ENCODE data around the gene RAB6B.

Gene RAB6B

DNA sequence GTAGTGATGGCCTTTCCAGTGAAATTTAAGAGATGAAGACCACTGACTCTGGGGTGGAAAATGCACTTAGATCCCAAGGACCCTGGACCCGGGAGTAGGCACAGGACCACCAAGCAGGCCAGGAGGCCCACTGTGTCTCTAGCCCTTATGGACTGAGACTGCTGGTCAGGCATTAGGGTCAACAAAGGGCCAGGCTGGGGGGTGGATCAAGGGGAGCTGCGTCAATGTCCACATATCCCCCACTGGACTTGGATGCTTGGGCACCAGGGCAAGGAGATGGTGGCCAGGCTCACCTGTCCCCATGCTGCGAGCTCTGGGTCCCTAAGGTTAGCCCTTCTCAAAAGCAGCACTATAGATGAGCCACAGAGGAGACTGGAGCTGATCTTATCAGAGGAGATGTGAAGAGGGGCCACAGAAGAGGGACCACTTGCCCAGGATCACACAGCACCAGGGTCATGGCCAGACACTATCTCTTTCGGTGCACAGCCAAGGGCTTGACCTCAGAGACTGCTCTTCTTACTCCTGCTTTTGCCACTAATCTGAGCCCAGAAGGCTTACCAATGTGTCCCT is 14.7 kb downstream of the RAB6B start:
- no peak for DNase-seq

GRCh38 chr3:133880287-133880686 is 15.4 kb downstream of the RAB6B start:
- DNase-seq = no peak

- no peak for DNase-seq
Measured at GRCh38 chr3:133878518-133878917, 17.2 kb downstream of the RAB6B start.

DNA sequence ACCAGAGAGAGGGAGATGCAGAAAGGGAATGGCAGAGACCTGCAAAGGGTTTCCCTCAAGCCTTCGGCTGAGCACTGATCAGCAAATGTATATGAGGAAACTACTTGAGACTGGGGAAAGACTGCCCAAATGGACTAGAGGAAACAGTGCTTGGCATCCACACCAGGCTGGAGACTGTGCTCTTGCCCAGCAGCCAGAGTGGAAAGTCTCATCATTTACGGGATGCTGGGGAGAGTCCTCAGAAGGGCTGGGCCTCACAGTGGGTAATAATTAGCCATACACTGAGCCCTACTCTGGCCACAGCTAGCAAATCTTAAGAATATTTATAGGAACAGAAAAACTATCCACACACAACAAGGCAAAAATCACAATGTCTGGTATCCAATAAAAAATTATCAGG is 18.5 kb downstream of the RAB6B start:
- no peak for DNase-seq

- DNase-seq = no peak
Measured at GRCh38 chr3:133874761-133875438, 20.8 kb downstream of the RAB6B start.

- no peak for DNase-seq
Measured at GRCh38 chr3:133874344-133874743, 21.3 kb downstream of the RAB6B start.

DNA sequence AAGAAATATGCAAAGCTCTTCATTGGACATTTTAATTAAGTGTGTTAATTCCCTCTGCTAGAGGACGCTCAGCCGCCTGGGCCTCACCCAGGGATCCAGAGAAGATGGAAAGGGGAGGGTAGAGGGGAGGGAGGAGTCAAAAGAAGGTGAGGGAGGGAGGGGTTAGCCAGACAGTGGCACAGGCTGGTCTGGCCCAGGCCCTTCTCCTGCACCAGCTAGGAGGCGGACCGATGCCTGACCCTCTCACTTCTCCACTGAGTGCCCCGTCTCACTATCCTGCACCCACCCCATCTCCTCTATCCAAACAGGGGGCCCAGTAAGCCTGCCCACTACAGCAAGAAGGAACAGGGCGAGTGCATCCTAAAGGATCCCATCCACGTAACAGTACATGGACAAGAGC is 22.9 kb downstream of the RAB6B start:
- DNase-seq = no peak

DNA sequence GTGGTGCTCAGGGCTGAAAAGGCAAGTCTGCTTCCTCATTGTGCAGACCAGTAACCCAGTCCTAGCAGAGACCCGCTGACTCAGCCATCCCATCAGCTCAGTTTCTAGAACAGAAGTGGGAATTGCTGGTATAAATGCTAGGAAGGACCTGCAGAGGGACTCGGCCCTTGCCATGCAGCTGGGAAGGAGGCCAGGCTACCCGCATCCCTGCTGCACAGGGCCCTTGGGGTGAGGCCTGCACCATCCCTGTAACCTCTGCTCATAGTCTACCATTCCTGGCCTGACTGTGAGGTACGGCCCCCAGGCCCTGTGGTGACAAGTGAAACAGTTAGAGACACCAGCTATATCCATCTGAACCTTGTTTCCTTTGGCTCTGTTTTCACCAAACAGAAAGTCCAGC is 23.5 kb downstream of the RAB6B start:
- DNase-seq = no peak

DNA sequence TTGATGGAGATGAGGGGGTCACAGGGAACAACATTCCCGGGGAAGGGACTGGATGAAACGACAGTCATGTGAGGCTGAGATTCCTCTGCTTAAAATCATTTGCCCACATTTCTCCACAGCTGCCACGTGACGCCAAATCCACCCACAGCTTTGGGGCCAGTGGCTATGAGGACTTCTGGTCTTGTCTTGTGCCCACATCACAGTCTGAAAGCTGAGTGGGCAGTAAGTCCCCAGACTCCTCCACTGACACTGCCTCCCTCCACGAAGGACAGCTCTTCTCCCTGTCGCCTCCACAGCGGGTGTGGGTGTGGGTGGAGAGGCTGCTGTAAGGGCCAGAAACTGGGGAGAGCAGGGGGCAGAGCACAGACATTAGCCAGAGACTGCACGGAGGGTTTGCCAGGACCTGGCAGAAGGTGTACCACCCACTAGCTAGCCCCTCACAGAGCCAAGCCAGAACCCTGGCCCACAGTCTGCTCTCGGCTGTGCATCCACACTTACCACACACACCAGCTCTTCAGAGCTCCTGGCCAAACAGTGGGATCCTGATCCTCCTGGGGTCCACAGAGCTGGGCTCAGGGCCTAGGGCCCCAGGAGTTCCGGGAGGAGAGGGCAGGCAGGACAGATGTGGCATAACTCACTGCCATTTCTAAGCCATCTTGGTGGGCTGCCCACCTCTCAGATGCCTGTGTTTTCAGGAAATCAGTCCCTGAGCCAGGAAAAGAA is 24.2 kb downstream of the RAB6B start:
- no peak for DNase-seq

- DNase-seq = no peak
Measured at GRCh38 chr3:133870822-133871221, 24.9 kb downstream of the RAB6B start.

GRCh38 chr3:133869586-133869985 is 26.1 kb downstream of the RAB6B start:
- DNase-seq = no peak

DNA sequence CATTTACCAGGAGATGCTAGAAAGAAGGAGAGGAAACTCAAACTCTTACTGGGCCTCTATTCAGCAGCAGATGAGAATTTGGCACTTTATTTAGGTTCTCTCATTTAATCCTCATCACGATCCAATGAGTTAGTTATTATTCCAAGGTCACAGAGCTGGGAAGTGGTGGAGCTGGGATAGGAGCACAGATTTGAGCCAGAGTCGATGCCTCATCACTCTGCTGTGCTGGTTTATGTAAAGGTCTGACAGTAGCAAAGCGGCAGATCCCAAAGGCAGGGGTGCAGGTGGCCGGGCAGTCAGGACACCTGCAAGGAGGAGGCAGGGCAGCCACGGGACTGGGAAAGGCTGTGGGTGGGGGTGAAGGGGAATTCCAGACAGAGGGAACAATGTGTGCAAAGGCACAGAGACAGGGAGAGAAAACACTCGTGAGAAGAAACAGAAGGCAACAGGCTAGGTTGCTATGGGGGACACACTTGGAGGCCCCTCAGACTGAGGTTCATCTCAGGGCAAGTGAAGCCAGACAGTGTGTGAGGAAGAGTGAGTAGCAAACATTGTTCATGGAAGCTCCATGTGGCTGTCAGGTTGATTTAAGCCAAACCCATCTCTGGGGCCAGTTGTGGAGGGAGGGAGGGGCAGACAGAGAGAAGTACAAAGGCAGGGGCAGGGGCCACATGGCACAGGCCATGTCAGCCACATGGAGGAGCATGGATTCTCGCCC is 26.8 kb downstream of the RAB6B start:
- DNase-seq = no peak

GRCh38 chr3:133868186-133868585 is 27.5 kb downstream of the RAB6B start:
- no peak for DNase-seq

- no peak for DNase-seq
Measured at GRCh38 chr3:133866141-133866540, 29.5 kb downstream of the RAB6B start.

DNA sequence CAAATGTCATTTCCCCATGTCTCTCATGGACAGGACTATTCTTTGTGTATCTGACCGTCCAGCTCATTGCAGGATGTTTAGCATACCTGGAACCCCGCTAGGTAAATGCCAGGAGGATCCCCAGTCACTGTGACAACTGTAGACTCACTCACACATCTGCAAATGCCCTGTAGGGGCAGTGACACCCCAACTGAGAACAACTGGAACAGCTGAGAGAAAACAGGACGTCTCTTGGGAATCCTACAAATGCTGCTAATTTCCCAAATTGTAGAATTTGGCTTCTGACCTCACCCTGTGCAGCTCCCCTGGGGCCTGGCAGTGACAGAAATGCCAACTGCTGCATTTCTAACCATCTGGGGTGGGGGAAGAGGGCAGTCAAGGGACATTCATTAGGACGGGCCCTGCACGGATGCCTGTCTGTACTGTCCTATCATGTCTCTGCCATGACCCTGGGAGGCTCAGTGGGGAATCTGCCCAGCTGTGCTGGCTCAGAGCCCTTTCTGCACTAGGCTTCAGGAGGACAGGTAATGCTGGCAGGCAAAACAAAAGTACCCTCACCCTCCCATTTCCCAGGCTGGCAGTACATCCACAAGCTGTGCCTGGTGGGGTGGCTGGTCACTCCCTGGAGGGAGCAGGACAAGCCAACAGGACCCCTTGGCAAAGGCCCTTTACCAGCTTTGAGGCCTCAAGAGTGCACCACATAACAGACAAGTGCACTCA is 30.4 kb downstream of the RAB6B start:
- no peak for DNase-seq

GRCh38 chr3:133864616-133865015 is 31.1 kb downstream of the RAB6B start:
- no peak for DNase-seq

DNA sequence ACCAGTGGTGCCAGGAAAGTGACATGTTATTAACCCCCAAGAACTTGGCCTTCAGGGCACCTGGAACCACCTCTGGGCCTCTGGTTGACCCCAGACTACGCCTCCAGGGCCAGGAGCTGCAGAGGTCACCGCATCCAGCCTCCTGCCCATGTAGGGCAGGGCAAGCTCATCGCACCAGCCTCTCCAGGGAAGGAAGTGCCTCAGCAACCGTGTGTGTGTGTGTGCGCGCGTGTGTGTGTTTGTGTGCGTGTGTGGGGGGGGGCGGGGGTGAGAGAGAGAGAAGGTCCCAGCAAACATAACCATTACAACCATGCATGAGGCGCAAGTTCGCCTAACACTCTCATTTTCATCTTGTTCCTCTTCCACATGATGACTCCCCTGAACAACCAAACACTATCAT is 31.8 kb downstream of the RAB6B start:
- DNase-seq = no peak

GRCh38 chr3:133862161-133862560 is 33.5 kb downstream of the RAB6B start:
- DNase-seq = no peak

GRCh38 chr3:133860519-133860918 is 35.2 kb downstream of the RAB6B start:
- DNase-seq = no peak

DNA sequence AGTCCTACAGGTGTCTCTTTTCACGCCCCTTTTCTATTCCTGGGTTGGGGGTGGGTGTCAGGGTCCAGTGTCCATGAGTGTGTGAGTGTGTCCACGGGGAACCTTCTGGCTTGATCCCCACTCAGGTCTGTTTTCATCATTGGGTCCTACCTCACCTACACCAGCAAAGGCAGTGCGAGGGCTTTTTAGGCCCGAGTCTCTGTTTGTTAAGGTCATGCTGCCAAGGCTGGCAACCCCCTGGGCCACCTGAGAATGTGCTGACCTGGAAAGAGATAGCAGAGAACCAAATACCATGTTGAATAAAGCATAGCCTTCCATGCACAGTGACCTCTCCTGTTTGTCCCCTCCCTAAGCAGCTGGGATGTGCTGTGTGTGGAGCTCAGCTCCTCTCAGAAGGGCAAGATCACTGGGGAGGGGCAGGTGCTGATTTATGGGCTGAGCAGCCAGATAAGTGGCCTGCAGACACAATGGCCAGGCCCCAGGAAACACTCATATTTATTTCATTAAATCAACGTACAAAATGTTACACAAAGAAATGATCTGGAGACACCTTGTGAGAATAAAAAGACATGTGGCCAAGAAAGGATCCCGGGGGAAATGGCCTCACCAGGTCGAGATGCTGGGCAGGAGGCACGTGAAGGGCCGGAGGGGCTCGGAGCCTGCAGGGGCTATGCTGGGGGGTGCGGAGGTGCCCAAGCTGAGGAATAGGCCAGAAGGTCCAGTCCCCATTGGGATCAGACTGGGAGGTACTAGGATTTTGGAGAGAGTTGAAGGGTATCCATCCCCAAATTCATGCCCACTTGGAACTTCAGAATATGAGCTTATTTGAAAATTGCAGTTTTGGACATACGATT is 36.1 kb downstream of the RAB6B start:
- no peak for DNase-seq

GRCh38 chr3:133857767-133858166 is 37.9 kb downstream of the RAB6B start:
- no peak for DNase-seq

GRCh38 chr3:133856316-133856715 is 39.4 kb downstream of the RAB6B start:
- DNase-seq = no peak
